GM18861 (cell line): Measurements from ENCODE around the gene ENOSF1.
"Not testable (repeated sequence)": the region's sequence is repeated elsewhere in the genome, so short reads cannot be mapped to it uniquely, and the experiment has no call there.

Experiments used
- ATAC-seq: cut with Tn5 transposase; IDR thresholded peaks from one replicate; pipeline ENCODE4 v1.9.1; 2021; ENCODE audit not compliant: unreplicated experiment

The ENOSF1 gene

GRCh38 chr18:708096-708495 is 4.3 kb downstream of the ENOSF1 start:
- ATAC-seq, result no peak

- ATAC-seq, result no peak
These were observed 6.0 kb downstream of the ENOSF1 start for GRCh38 chr18:706405-706804.

GRCh38 chr18:703213-703967 is 9.0 kb downstream of the ENOSF1 start:
- ATAC-seq, result no peak

GRCh38 chr18:697800-698199 is 14.6 kb downstream of the ENOSF1 start:
- no peak for ATAC-seq

- ATAC-seq, result no peak
These were observed 15.4 kb downstream of the ENOSF1 start for GRCh38 chr18:697012-697411.

- ATAC-seq, result no peak
These were observed 18.8 kb downstream of the ENOSF1 start for GRCh38 chr18:693466-694187.

GRCh38 chr18:692824-693223 is 19.6 kb downstream of the ENOSF1 start:
- no peak for ATAC-seq

- no peak for ATAC-seq
These were observed 24.1 kb downstream of the ENOSF1 start for GRCh38 chr18:688323-688722.

- ATAC-seq, result no peak
These were observed 25.9 kb downstream of the ENOSF1 start for GRCh38 chr18:686339-687111.

- ATAC-seq, result no peak
These were observed 27.0 kb downstream of the ENOSF1 start for GRCh38 chr18:685438-685837.

GRCh38 chr18:683531-683930 is 28.9 kb downstream of the ENOSF1 start:
- no peak for ATAC-seq

GRCh38 chr18:682833-683232 is 29.6 kb downstream of the ENOSF1 start:
- ATAC-seq, result no peak

GRCh38 chr18:682416-682815 is 30.0 kb downstream of the ENOSF1 start:
- not testable (repeated sequence) for ATAC-seq

- ATAC-seq, result no peak
These were observed 30.4 kb downstream of the ENOSF1 start for GRCh38 chr18:681985-682384.

GRCh38 chr18:680392-680791 is 32.0 kb downstream of the ENOSF1 start:
- no peak for ATAC-seq

GRCh38 chr18:679516-679915 is 32.9 kb downstream of the ENOSF1 start:
- ATAC-seq, result no peak

GRCh38 chr18:678482-679182 is 33.8 kb downstream of the ENOSF1 start:
- ATAC-seq, result no peak

GRCh38 chr18:677951-678381 is 34.5 kb downstream of the ENOSF1 start:
- ATAC-seq, result no peak

GRCh38 chr18:677145-677544 is 35.3 kb downstream of the ENOSF1 start:
- no peak for ATAC-seq

- ATAC-seq, result no peak
These were observed 35.7 kb downstream of the ENOSF1 start for GRCh38 chr18:676736-677135.

- ATAC-seq, result no peak
These were observed 36.4 kb downstream of the ENOSF1 start for GRCh38 chr18:676069-676468.
